SK-N-SH treated with all-trans-retinoic acid at 6 μM for 48 hours (cell line): Measurements from ENCODE around the gene PDZD2.

Experiments used
- ARNTL ChIP-seq: fragments of 450-650 bp; formaldehyde crosslinking; IDR thresholded peaks from 2 replicates; pipeline ENCODE4 v1.5.0; 2020; ENCODE audit warnings: low read depth, mild to moderate bottlenecking, moderate library complexity, borderline replicate concordance
- CSDC2 ChIP-seq: fragments of 250-450 bp; sonication (Bioruptor Pico); IDR thresholded peaks from 2 replicates; pipeline ENCODE4 v1.5.0; 2020; ENCODE audit warnings: mild to moderate bottlenecking, moderate library complexity
- ESRRG ChIP-seq: fragments of 250-450 bp; sonication (Bioruptor Pico); IDR thresholded peaks from 2 replicates; pipeline ENCODE4 v1.6.1; 2021; ENCODE audit warnings: mild to moderate bottlenecking
- TCF4 ChIP-seq: fragments of 250-450 bp; sonication (Bioruptor Pico); IDR thresholded peaks from 2 replicates; pipeline ENCODE4 v1.8.0; 2021; ENCODE audit warnings: mild to moderate bottlenecking, moderate library complexity, borderline replicate concordance
- TOX ChIP-seq: fragments of 250-450 bp; sonication (Bioruptor Pico); IDR thresholded peaks from 2 replicates; pipeline ENCODE4 v1.8.0; 2021; ENCODE audit warnings: mild to moderate bottlenecking, moderate library complexity, borderline replicate concordance
- ZFP3 ChIP-seq: fragments of 250-450 bp; sonication (Bioruptor Pico); IDR thresholded peaks from 2 replicates; pipeline ENCODE4 v1.5.0; 2020; ENCODE audit warnings: mild to moderate bottlenecking, moderate library complexity
- ZFP30 ChIP-seq: fragments of 450-650 bp; formaldehyde crosslinking; IDR thresholded peaks from 2 replicates; pipeline ENCODE4 v1.5.0; 2022; ENCODE audit warnings: mild to moderate bottlenecking, moderate library complexity
- ZNF8 ChIP-seq: fragments of 450-650 bp; formaldehyde crosslinking; IDR thresholded peaks from 2 replicates; pipeline ENCODE4 v1.5.0; 2020; ENCODE audit warnings: mild to moderate bottlenecking, moderate library complexity
- TF ChIP-seq, protein P1 (sequence below): fragments of 250-450 bp; sonication (Bioruptor Pico); IDR thresholded peaks from 2 replicates; pipeline ENCODE4 v1.5.0; 2020; ENCODE audit warnings: mild to moderate bottlenecking, moderate library complexity

- no peak for TF ChIP-seq TCF4 (CRISPR knock-in tag)
- TF ChIP-seq ZFP30 (CRISPR knock-in tag): no peak
- no peak for TF ChIP-seq ZNF8 (CRISPR knock-in tag)
- TF ChIP-seq, protein P1, sequence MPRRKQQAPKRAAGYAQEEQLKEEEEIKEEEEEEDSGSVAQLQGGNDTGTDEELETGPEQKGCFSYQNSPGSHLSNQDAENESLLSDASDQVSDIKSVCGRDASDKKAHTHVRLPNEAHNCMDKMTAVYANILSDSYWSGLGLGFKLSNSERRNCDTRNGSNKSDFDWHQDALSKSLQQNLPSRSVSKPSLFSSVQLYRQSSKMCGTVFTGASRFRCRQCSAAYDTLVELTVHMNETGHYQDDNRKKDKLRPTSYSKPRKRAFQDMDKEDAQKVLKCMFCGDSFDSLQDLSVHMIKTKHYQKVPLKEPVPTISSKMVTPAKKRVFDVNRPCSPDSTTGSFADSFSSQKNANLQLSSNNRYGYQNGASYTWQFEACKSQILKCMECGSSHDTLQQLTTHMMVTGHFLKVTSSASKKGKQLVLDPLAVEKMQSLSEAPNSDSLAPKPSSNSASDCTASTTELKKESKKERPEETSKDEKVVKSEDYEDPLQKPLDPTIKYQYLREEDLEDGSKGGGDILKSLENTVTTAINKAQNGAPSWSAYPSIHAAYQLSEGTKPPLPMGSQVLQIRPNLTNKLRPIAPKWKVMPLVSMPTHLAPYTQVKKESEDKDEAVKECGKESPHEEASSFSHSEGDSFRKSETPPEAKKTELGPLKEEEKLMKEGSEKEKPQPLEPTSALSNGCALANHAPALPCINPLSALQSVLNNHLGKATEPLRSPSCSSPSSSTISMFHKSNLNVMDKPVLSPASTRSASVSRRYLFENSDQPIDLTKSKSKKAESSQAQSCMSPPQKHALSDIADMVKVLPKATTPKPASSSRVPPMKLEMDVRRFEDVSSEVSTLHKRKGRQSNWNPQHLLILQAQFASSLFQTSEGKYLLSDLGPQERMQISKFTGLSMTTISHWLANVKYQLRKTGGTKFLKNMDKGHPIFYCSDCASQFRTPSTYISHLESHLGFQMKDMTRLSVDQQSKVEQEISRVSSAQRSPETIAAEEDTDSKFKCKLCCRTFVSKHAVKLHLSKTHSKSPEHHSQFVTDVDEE (CRISPR knock-in tag): no peak
- TF ChIP-seq CSDC2 (CRISPR knock-in tag): no peak
- TF ChIP-seq ARNTL (CRISPR knock-in tag): no peak
- TF ChIP-seq ZFP3: no peak
- TF ChIP-seq TOX (CRISPR knock-in tag): no peak
- no peak for TF ChIP-seq ESRRG (CRISPR knock-in tag)
Measured at GRCh38 chr5:31867219-31867618, 228.3 kb downstream of the PDZD2 start.
